Hepatocyte (in vitro differentiated cells): ENCODE data around the gene ALPK3.

Experiments used
- EZH2 ChIP-seq: fragments of 200-600 bp; sonication (generic); IDR thresholded peaks from 2 replicates; pipeline ENCODE4 v1.6.1; 2016; ENCODE audit warnings: antibody characterized with exemption, mild to moderate bottlenecking, borderline replicate concordance
- EZH2phosphoT487 ChIP-seq: fragments of 200-600 bp; sonication (generic); IDR thresholded peaks from one replicate; pipeline ENCODE4 v1.6.1; 2018; ENCODE audit warnings: antibody characterized with exemption, mild to moderate bottlenecking, low read depth, moderate library complexity; ENCODE audit not compliant: unreplicated experiment, severe bottlenecking
- TF ChIP-seq, protein P1 (sequence below): fragments of 200-600 bp; sonication (generic); IDR thresholded peaks from 2 replicates; pipeline ENCODE4 v1.5.1; 2016; ENCODE audit warnings: antibody characterized with exemption, mild to moderate bottlenecking; ENCODE audit not compliant: poor library complexity

DNA sequence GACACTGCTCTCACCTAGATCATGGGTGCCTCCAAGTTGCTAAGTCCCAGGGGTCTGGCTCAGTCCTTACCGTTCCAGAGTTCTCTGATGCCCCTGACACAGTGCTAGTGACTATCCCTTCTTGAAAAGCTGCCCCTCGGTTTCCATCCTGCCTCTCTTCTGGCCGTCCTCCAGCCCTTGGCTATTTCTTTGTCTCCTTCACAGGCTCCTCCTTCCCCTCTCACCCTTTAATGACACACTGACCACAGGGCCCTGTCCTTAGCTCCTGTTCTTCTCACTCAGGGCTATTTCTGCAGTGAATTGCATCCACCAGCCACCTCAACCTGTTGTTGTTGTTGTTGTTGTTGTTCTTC is 98.4 kb downstream of the ALPK3 start:
- no peak for TF ChIP-seq EZH2
- TF ChIP-seq, protein P1, sequence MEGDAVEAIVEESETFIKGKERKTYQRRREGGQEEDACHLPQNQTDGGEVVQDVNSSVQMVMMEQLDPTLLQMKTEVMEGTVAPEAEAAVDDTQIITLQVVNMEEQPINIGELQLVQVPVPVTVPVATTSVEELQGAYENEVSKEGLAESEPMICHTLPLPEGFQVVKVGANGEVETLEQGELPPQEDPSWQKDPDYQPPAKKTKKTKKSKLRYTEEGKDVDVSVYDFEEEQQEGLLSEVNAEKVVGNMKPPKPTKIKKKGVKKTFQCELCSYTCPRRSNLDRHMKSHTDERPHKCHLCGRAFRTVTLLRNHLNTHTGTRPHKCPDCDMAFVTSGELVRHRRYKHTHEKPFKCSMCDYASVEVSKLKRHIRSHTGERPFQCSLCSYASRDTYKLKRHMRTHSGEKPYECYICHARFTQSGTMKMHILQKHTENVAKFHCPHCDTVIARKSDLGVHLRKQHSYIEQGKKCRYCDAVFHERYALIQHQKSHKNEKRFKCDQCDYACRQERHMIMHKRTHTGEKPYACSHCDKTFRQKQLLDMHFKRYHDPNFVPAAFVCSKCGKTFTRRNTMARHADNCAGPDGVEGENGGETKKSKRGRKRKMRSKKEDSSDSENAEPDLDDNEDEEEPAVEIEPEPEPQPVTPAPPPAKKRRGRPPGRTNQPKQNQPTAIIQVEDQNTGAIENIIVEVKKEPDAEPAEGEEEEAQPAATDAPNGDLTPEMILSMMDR, result no peak
- TF ChIP-seq EZH2phosphoT487, result no peak
